SK-N-SH treated with all-trans-retinoic acid at 6 μM for 48 hours (cell line): Measurements from ENCODE around the gene RNF26.

ENCODE experiments used
- ARNTL ChIP-seq: fragments of 450-650 bp; formaldehyde crosslinking; IDR thresholded peaks from 2 replicates; pipeline ENCODE4 v1.5.0; 2020; ENCODE audit warnings: low read depth, mild to moderate bottlenecking, moderate library complexity, borderline replicate concordance
- CREB5 ChIP-seq: fragments of 250-450 bp; sonication (Bioruptor Pico); IDR thresholded peaks from 2 replicates; pipeline ENCODE4 v1.5.1; 2020; ENCODE audit warnings: low read depth, mild to moderate bottlenecking, moderate library complexity
- ESRRG ChIP-seq: fragments of 250-450 bp; sonication (Bioruptor Pico); IDR thresholded peaks from 2 replicates; pipeline ENCODE4 v1.6.1; 2021; ENCODE audit warnings: mild to moderate bottlenecking
- GLIS3 ChIP-seq: fragments of 250-450 bp; sonication (Bioruptor Pico); IDR thresholded peaks from 2 replicates; pipeline ENCODE4 v1.5.0; 2020; ENCODE audit warnings: mild to moderate bottlenecking, moderate library complexity
- PATZ1 ChIP-seq: fragments of 250-450 bp; sonication (Bioruptor Pico); IDR thresholded peaks from 2 replicates; pipeline ENCODE4 v1.8.0; 2020; ENCODE audit warnings: mild to moderate bottlenecking, moderate library complexity, borderline replicate concordance
- POU6F1 ChIP-seq: fragments of 250-450 bp; sonication (Bioruptor Pico); IDR thresholded peaks from 2 replicates; pipeline ENCODE4 v1.8.0; 2021; ENCODE audit warnings: low read depth, mild to moderate bottlenecking, moderate library complexity, borderline replicate concordance
- PPARA ChIP-seq: fragments of 250-450 bp; sonication (Bioruptor Pico); IDR thresholded peaks from 2 replicates; pipeline ENCODE4 v1.5.0; 2020; ENCODE audit warnings: mild to moderate bottlenecking, borderline replicate concordance
- RARB ChIP-seq: fragments of 250-450 bp; sonication (Bioruptor Pico); IDR thresholded peaks from 2 replicates; pipeline ENCODE4 v1.8.0; 2021; ENCODE audit warnings: mild to moderate bottlenecking, moderate library complexity
- ZC3H10 ChIP-seq: fragments of 250-450 bp; sonication (Bioruptor Pico); IDR thresholded peaks from 2 replicates; pipeline ENCODE4 v1.5.1; 2021; ENCODE audit warnings: mild to moderate bottlenecking, moderate library complexity
- ZFP3 ChIP-seq: fragments of 250-450 bp; sonication (Bioruptor Pico); IDR thresholded peaks from 2 replicates; pipeline ENCODE4 v1.5.0; 2020; ENCODE audit warnings: mild to moderate bottlenecking, moderate library complexity
- ZFP30 ChIP-seq: fragments of 450-650 bp; formaldehyde crosslinking; IDR thresholded peaks from 2 replicates; pipeline ENCODE4 v1.5.0; 2022; ENCODE audit warnings: mild to moderate bottlenecking, moderate library complexity
- ZNF70 ChIP-seq: fragments of 450-650 bp; formaldehyde crosslinking; IDR thresholded peaks from 2 replicates; pipeline ENCODE4 v1.5.0; 2020; ENCODE audit warnings: mild to moderate bottlenecking, moderate library complexity
- ZNF8 ChIP-seq: fragments of 450-650 bp; formaldehyde crosslinking; IDR thresholded peaks from 2 replicates; pipeline ENCODE4 v1.5.0; 2020; ENCODE audit warnings: mild to moderate bottlenecking, moderate library complexity

- TF ChIP-seq POU6F1 (no peak), ZNF8 (CRISPR knock-in tag) (no peak), PATZ1 (CRISPR knock-in tag) (no peak), CREB5 (CRISPR knock-in tag) (no peak), RARB (no peak), PPARA (CRISPR knock-in tag) (no peak), ZC3H10 (no peak), ARNTL (CRISPR knock-in tag) (no peak), ZFP30 (no peak), ESRRG (CRISPR knock-in tag) (no peak), ZNF70 (CRISPR knock-in tag) (no peak), GLIS3 (CRISPR knock-in tag) (no peak), ZFP3 (no peak)
Observed at GRCh38 chr11:119293461-119293860, 40.9 kb upstream of the RNF26 start.
